Measurements from ENCODE around the gene NDST3. TPM values are rescaled to one million over a fixed set of nuclear protein-coding genes. Genes with fewer than 3 reads are reported as not detected.
A peak's percentile ranks its signal among the peaks of the same experiment; 100 is the strongest.
"Not testable (repeated sequence)": the region's sequence is repeated elsewhere in the genome, so short reads cannot be mapped to it uniquely, and the experiment has no call there.

NDST3 gene
- total and polyA plus RNA-seq, 8 donors: 0.02 TPM; not detected in 7

GRCh38 chr4:118254368-118254767, 220.1 kb downstream of the NDST3 start:
- H3K9me3 ChIP-seq: no peaks in the 10 kb centered on the region
- no peak overlapping the region for H3K4me3 ChIP-seq
- DNase-seq (no peak), ATAC-seq (no peak), FAIRE-seq (no peak)
- intact Hi-C loops (cut with DNase I): no loop called here
- H3K27ac ChIP-seq: no peak overlapping the region
- H3K27me3 ChIP-seq: no peaks in the 10 kb centered on the region
- no peaks in the 10 kb centered on the region for H3K4me1 ChIP-seq
- TF ChIP-seq CTCF (IDR thresholded peaks at IDR 0.05): no peak
- no peaks in the 10 kb centered on the region for H3K36me3 ChIP-seq

GRCh38 chr4:118259111-118259510, 224.8 kb downstream of the NDST3 start:
- no peak for TF ChIP-seq CTCF (IDR thresholded peaks at IDR 0.05)
- ATAC-seq: no peak
- Histone ChIP-seq H3K27me3 (no peaks in the 10 kb centered on the region), H3K4me3 (no peak overlapping the region), H3K9me3 (no peaks in the 10 kb centered on the region), H3K36me3 (no peaks in the 10 kb centered on the region), H3K4me1 (no peaks in the 10 kb centered on the region), H3K27ac (no peak overlapping the region)
- FAIRE-seq: no peak
- intact Hi-C loops (cut with DNase I): no loop called here
- DNase-seq: no peak
- 75 to 84% methylated on average over 3 of the region's 3 CpGs for WGBS, 2 donors

GRCh38 chr4:118260309-118260708, 226.0 kb downstream of the NDST3 start:
- FAIRE-seq (no peak), ATAC-seq (no peak), DNase-seq (no peak)
- Histone ChIP-seq H3K4me1 (no peaks in the 10 kb centered on the region), H3K27me3 (no peaks in the 10 kb centered on the region), H3K27ac (no peak overlapping the region), H3K36me3 (no peaks in the 10 kb centered on the region), H3K4me3 (no peak overlapping the region), H3K9me3 (no peaks in the 10 kb centered on the region)
- TF ChIP-seq CTCF (IDR thresholded peaks at IDR 0.05): no peak
- WGBS, 2 donors: 87 to 89% methylated on average over 2 of the region's 2 CpGs
- intact Hi-C loops (cut with DNase I): no loop called here

GRCh38 chr4:118264096-118264495, 229.8 kb downstream of the NDST3 start:
- intact Hi-C loops (cut with DNase I): no loop called here
- Histone ChIP-seq H3K4me1 (no peaks in the 10 kb centered on the region), H3K36me3 (no peaks in the 10 kb centered on the region), H3K9me3 (no peaks in the 10 kb centered on the region), H3K4me3 (no peak overlapping the region), H3K27me3 (no peaks in the 10 kb centered on the region), H3K27ac (no peak overlapping the region)
- no peak for FAIRE-seq
- DNase-seq: no peak
- TF ChIP-seq CTCF (IDR thresholded peaks at IDR 0.05): no peak
- WGBS, 2 donors: 89 to 91% methylated on average over 3 of the region's 3 CpGs
- ATAC-seq: no peak

- Histone ChIP-seq H3K36me3 (no peaks in the 10 kb centered on the region), H3K27ac (peak overlapping the region in 2 of 4 donors; percentile 15 to 36), H3K4me1 (peaks cover 0 to under 1% (median 0%) of the 10 kb centered on the region in 3 donors), H3K27me3 (no peaks in the 10 kb centered on the region), H3K4me3 (peak overlapping the region; percentile 47 to 70 (median 59)), H3K9me3 (no peaks in the 10 kb centered on the region)
- FAIRE-seq (no peak), ATAC-seq (peak; percentile 90 to 94 (median 92)), DNase-seq (peak; percentile 40 to 77 (median 60))
- intact Hi-C loops (cut with DNase I): no loop called here
- 6% methylated on average over 59 to 64 of the region's 64 CpGs for WGBS, 2 donors
- no peak for TF ChIP-seq CTCF (IDR thresholded peaks at IDR 0.05)
These were observed 231.2 kb downstream of the NDST3 start for GRCh38 chr4:118265312-118266144.

GRCh38 chr4:118266145-118266496, 231.8 kb downstream of the NDST3 start:
- H3K27ac ChIP-seq; intact Hi-C loops (cut with DNase I); FAIRE-seq; H3K36me3 ChIP-seq; H3K27me3 ChIP-seq; DNase-seq; ATAC-seq; H3K9me3 ChIP-seq; H3K4me1 ChIP-seq: not testable (repeated sequence)
- H3K4me3 ChIP-seq: peak overlapping the region in 1 of 4 donors; percentile 70
- WGBS, 2 donors: 54% methylated on average over 4 of the region's 4 CpGs
